Liver (tissue), 9 donors: ENCODE measurements around the gene TSPYL4. TPM values are rescaled to one million over a fixed set of nuclear protein-coding genes. Genes with fewer than 3 reads are reported as not detected.

Experiments
- DNase-seq: peaks from one replicate; pipeline ENCODE4 v3.0.0-alpha.2; 2017; ENCODE audit warnings: low spot score
- H3K27ac ChIP-seq, 2 donors: one replicate each; pipeline ENCODE4 v1.7.0; 2013; ENCODE audit warnings: inconsistent platforms in 2 of 2, low read length in 2 of 2, control low read depth in 1 of 2, low read depth in 1 of 2, mild to moderate bottlenecking in 1 of 2
- H3K27me3 ChIP-seq, 4 donors: one replicate each; pipeline versions ENCODE4 v1.6.1 to v1.7.0; 2013; ENCODE audit warnings: low read length in 3 of 4, inconsistent platforms in 1 of 4, mild to moderate bottlenecking in 1 of 4, moderate library complexity in 1 of 4; ENCODE audit not compliant: control insufficient read depth in 4 of 4, insufficient read depth in 4 of 4
- H3K36me3 ChIP-seq, 4 donors: one replicate each; pipeline versions ENCODE4 v1.6.1 to v1.7.0; 2013; ENCODE audit warnings: low read length in 3 of 4, mild to moderate bottlenecking in 3 of 4, low read depth in 1 of 4, moderate library complexity in 1 of 4; ENCODE audit not compliant: control insufficient read depth in 4 of 4, insufficient read depth in 3 of 4
- H3K4me1 ChIP-seq, 4 donors: one replicate each; pipeline versions ENCODE4 v1.6.1 to v1.7.0; 2013; ENCODE audit warnings: low read length in 3 of 4, mild to moderate bottlenecking in 3 of 4, moderate library complexity in 1 of 4; ENCODE audit not compliant: control insufficient read depth in 4 of 4, insufficient read depth in 4 of 4
- H3K4me3 ChIP-seq, 3 donors: one replicate each; pipeline versions ENCODE4 v1.6.1 to v1.7.0; 2013; ENCODE audit warnings: low read length in 3 of 3, control low read depth in 1 of 3, low read depth in 1 of 3, mild to moderate bottlenecking in 1 of 3
- H3K9ac ChIP-seq, 2 donors: one replicate each; pipeline ENCODE4 v1.7.0; 2013; ENCODE audit warnings: low read length in 2 of 2, mild to moderate bottlenecking in 2 of 2, moderate library complexity in 2 of 2, control low read depth in 1 of 2, low read depth in 1 of 2
- H3K9me3 ChIP-seq, 4 donors: one replicate each; pipeline versions ENCODE4 v1.6.1 to v1.7.0; 2013; ENCODE audit warnings: low read length in 3 of 4; ENCODE audit not compliant: control insufficient read depth in 4 of 4
- EGR1 ChIP-seq, 2 donors: IDR thresholded peaks; 2 replicates each; pipeline ENCODE4 v1.6.1; 2016 to 2018; ENCODE audit warnings: antibody characterized with exemption in 2 of 2, low read depth in 2 of 2
- FOXA1 ChIP-seq: IDR thresholded peaks from 2 replicates; pipeline ENCODE4 v1.6.1; 2016; ENCODE audit warnings: antibody characterized with exemption
- FOXA2 ChIP-seq: IDR thresholded peaks from 2 replicates; pipeline ENCODE4 v1.6.1; 2016; ENCODE audit warnings: antibody characterized with exemption
- GABPA ChIP-seq, 2 donors: IDR thresholded peaks in 1 of 2; conservative IDR thresholded peaks in 1 of 2; 2 replicates each; pipeline ENCODE4 v1.6.1; 2016; ENCODE audit warnings: antibody characterized with exemption in 2 of 2, mild to moderate bottlenecking in 1 of 2, moderate library complexity in 1 of 2
- HNF4A ChIP-seq, 2 donors: conservative IDR thresholded peaks; 2 replicates each; pipeline ENCODE4 v1.6.1; 2016; ENCODE audit warnings: antibody characterized with exemption in 2 of 2, mild to moderate bottlenecking in 2 of 2
- HNF4G ChIP-seq: IDR thresholded peaks from 2 replicates; pipeline ENCODE4 v1.6.1; 2016; ENCODE audit warnings: antibody characterized with exemption
- JUND ChIP-seq, 2 donors: IDR thresholded peaks; 2 replicates each; pipeline ENCODE4 v1.6.1; 2016; ENCODE audit warnings: antibody characterized with exemption in 2 of 2
- NR2F2 ChIP-seq: IDR thresholded peaks from 2 replicates; pipeline ENCODE4 v1.6.1; 2016; ENCODE audit warnings: antibody characterized with exemption
- RAD21 ChIP-seq, 2 donors: IDR thresholded peaks; 2 replicates each; pipeline ENCODE4 v1.6.1; 2016; ENCODE audit warnings: antibody characterized with exemption in 2 of 2, mild to moderate bottlenecking in 2 of 2
- RXRA ChIP-seq, 2 donors: IDR thresholded peaks; 2 replicates each; pipeline ENCODE4 v1.6.1; 2017 to 2018; ENCODE audit warnings: antibody characterized with exemption in 2 of 2, mild to moderate bottlenecking in 1 of 2
- SP1 ChIP-seq: IDR thresholded peaks from 2 replicates; pipeline ENCODE4 v1.6.1; 2018; ENCODE audit warnings: antibody characterized with exemption, mild to moderate bottlenecking
- TAF1 ChIP-seq: conservative IDR thresholded peaks from 2 replicates; pipeline ENCODE4 v1.6.1; 2016; ENCODE audit warnings: antibody characterized with exemption, mild to moderate bottlenecking
- YY1 ChIP-seq: IDR thresholded peaks from 2 replicates; pipeline ENCODE4 v1.6.1; 2016; ENCODE audit warnings: antibody characterized with exemption, mild to moderate bottlenecking
- WGBS: extraction: QIAGEN DNeasy Blood & Tissue Kit; methylation state at CpG from one replicate; pipeline ENCODE4 v1.1.7; 2013; 5-methylcytosine and 5-hydroxymethylcytosine counted together
- polyA plus RNA-seq, 2 donors: library from polyadenylated mRNA; stranded (reverse) in 1 of 2; unstranded in 1 of 2; fragments of 200-250 nt in 1 of 2; fragments of >200 nt in 1 of 2; fragmentation: Nextera tagmentation in 1 of 2; extraction: Ambion mirVana in 1 of 2; gene quantifications; one replicate each; pipeline versions ENCODE4 v1.2.1 to v1.2.3, GENCODE V29; 2013 to 2015
- total RNA-seq, 2 donors: library from RNA; depleted of rRNA; stranded (reverse); fragments of >200 nt; gene quantifications; one replicate each; pipeline ENCODE4 v1.2.3, GENCODE V29; 2014
- TF ChIP-seq, protein P1 (sequence below): IDR thresholded peaks from 2 replicates; pipeline ENCODE4 v1.6.1; 2016; ENCODE audit warnings: antibody characterized with exemption
- TF ChIP-seq, protein P2 (sequence below): IDR thresholded peaks from 2 replicates; pipeline ENCODE4 v1.6.1; 2016; ENCODE audit warnings: antibody characterized with exemption, mild to moderate bottlenecking
- TF ChIP-seq, protein P3 (sequence below): IDR thresholded peaks from 2 replicates; pipeline ENCODE4 v1.6.1; 2016; ENCODE audit warnings: antibody characterized with exemption
- TF ChIP-seq, protein P4 (sequence below): fragments of 150-350 bp; IDR thresholded peaks from 2 replicates; pipeline ENCODE4 v1.5.1; 2017; ENCODE audit warnings: improper control_type of control experiment, low read depth, low read length; ENCODE audit not compliant: missing input control
- TF ChIP-seq, protein P5 (sequence below): IDR thresholded peaks from 2 replicates; pipeline ENCODE4 v1.6.1; 2016; ENCODE audit warnings: antibody characterized with exemption
- donor health status: healthy.
- donor health status: healthy.
- donor health status: healthy.
- donor health status: healthy.
- donor health status: healthy.

Gene TSPYL4
- total and polyA plus RNA-seq, 4 donors = 3.6 to 7.4 (median 3.8) TPM

DNA sequence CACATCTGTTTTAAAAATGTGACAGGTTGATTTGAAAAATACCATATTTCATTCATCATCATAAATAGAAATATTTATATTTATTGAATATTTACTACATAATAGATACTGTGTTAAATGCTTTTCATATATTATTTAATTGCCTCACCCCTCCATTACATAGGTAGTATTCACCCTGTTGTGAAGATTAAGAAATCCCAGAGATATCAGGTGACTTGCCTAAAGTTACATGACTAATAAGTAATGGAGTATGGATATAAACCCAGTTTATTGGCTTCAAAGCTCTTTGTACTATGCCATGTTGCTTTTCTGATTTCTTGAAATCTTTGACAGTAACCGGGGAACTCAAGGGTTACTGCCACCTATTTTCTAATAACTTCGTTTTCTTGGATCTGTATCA lies 36.0 kb upstream of the TSPYL4 start:
- no peaks in the 10 kb centered on the region for H3K36me3 ChIP-seq
- WGBS = 90% methylated on average over 2 of the region's 2 CpGs
- H3K4me1 ChIP-seq = no peaks in the 10 kb centered on the region
- H3K27ac ChIP-seq = no peak overlapping the region
- H3K9ac ChIP-seq = no peak overlapping the region
- TF ChIP-seq, protein P1, sequence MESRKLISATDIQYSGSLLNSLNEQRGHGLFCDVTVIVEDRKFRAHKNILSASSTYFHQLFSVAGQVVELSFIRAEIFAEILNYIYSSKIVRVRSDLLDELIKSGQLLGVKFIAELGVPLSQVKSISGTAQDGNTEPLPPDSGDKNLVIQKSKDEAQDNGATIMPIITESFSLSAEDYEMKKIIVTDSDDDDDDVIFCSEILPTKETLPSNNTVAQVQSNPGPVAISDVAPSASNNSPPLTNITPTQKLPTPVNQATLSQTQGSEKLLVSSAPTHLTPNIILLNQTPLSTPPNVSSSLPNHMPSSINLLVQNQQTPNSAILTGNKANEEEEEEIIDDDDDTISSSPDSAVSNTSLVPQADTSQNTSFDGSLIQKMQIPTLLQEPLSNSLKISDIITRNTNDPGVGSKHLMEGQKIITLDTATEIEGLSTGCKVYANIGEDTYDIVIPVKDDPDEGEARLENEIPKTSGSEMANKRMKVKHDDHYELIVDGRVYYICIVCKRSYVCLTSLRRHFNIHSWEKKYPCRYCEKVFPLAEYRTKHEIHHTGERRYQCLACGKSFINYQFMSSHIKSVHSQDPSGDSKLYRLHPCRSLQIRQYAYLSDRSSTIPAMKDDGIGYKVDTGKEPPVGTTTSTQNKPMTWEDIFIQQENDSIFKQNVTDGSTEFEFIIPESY = no peak
- TF ChIP-seq JUND (IDR thresholded peaks at IDR 0.05) = no peak
- TF ChIP-seq, protein P2, sequence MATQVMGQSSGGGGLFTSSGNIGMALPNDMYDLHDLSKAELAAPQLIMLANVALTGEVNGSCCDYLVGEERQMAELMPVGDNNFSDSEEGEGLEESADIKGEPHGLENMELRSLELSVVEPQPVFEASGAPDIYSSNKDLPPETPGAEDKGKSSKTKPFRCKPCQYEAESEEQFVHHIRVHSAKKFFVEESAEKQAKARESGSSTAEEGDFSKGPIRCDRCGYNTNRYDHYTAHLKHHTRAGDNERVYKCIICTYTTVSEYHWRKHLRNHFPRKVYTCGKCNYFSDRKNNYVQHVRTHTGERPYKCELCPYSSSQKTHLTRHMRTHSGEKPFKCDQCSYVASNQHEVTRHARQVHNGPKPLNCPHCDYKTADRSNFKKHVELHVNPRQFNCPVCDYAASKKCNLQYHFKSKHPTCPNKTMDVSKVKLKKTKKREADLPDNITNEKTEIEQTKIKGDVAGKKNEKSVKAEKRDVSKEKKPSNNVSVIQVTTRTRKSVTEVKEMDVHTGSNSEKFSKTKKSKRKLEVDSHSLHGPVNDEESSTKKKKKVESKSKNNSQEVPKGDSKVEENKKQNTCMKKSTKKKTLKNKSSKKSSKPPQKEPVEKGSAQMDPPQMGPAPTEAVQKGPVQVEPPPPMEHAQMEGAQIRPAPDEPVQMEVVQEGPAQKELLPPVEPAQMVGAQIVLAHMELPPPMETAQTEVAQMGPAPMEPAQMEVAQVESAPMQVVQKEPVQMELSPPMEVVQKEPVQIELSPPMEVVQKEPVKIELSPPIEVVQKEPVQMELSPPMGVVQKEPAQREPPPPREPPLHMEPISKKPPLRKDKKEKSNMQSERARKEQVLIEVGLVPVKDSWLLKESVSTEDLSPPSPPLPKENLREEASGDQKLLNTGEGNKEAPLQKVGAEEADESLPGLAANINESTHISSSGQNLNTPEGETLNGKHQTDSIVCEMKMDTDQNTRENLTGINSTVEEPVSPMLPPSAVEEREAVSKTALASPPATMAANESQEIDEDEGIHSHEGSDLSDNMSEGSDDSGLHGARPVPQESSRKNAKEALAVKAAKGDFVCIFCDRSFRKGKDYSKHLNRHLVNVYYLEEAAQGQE = no peak
- no peak for DNase-seq
- H3K27me3 ChIP-seq = no peaks in the 10 kb centered on the region
- no peaks in the 10 kb centered on the region for H3K9me3 ChIP-seq
- no peak overlapping the region for H3K4me3 ChIP-seq

DNA sequence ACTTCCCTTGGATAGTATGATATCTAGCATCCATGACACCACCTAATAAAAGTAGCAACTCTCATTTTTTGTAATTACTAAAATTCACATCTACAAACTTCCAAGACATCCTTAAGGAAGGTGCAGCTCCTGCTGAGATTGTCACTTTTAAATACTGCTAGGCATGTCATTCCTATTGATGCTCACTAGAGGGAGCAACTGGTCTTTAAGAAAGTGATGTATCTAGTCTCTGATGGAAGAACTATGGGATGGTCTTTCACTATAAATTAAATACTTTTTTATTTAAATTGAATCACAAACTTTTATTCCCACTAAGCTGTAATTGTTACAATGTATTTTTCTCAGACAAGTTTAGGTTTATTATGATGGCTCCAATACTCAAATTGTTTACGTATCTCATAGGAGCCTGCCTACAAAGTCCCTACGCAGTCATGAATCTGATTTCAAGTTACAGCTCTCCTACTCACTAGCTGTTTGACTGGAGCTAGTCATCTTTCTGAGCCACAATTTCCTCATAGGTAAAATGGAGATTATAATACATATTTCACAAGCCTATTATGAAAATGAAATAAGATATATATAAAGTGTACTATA lies 33.9 kb upstream of the TSPYL4 start:
- Histone ChIP-seq H3K27me3 (no peaks in the 10 kb centered on the region), H3K4me3 (no peak overlapping the region), H3K9ac (no peak overlapping the region), H3K36me3 (no peaks in the 10 kb centered on the region), H3K4me1 (no peaks in the 10 kb centered on the region), H3K9me3 (no peaks in the 10 kb centered on the region), H3K27ac (no peak overlapping the region)
- no peak for TF ChIP-seq GABPA (IDR thresholded peaks at IDR 0.05 in 1 of 2, conservative IDR thresholded peaks at IDR 0.05 in 1 of 2)
- TF ChIP-seq, protein P3, sequence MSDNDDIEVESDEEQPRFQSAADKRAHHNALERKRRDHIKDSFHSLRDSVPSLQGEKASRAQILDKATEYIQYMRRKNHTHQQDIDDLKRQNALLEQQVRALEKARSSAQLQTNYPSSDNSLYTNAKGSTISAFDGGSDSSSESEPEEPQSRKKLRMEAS = no peak
- TF ChIP-seq FOXA2 = no peak
- TF ChIP-seq EGR1 (IDR thresholded peaks at IDR 0.05; ENCODE audit: low read depth in 2 of 2) = no peak
- no peak for TF ChIP-seq FOXA1
- TF ChIP-seq RXRA (IDR thresholded peaks at IDR 0.05) = no peak
- TF ChIP-seq YY1 = no peak
- TF ChIP-seq RAD21 (IDR thresholded peaks at IDR 0.05) = peak; percentile 93 to 96
- TF ChIP-seq, protein P2 = no peak
- TF ChIP-seq, protein P4, sequence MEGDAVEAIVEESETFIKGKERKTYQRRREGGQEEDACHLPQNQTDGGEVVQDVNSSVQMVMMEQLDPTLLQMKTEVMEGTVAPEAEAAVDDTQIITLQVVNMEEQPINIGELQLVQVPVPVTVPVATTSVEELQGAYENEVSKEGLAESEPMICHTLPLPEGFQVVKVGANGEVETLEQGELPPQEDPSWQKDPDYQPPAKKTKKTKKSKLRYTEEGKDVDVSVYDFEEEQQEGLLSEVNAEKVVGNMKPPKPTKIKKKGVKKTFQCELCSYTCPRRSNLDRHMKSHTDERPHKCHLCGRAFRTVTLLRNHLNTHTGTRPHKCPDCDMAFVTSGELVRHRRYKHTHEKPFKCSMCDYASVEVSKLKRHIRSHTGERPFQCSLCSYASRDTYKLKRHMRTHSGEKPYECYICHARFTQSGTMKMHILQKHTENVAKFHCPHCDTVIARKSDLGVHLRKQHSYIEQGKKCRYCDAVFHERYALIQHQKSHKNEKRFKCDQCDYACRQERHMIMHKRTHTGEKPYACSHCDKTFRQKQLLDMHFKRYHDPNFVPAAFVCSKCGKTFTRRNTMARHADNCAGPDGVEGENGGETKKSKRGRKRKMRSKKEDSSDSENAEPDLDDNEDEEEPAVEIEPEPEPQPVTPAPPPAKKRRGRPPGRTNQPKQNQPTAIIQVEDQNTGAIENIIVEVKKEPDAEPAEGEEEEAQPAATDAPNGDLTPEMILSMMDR = peak; percentile 94
- TF ChIP-seq, protein P5, sequence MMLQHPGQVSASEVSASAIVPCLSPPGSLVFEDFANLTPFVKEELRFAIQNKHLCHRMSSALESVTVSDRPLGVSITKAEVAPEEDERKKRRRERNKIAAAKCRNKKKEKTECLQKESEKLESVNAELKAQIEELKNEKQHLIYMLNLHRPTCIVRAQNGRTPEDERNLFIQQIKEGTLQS = no peak
- no peak for TF ChIP-seq JUND (IDR thresholded peaks at IDR 0.05)
- no peak for TF ChIP-seq SP1
- TF ChIP-seq, protein P1 = no peak
- TF ChIP-seq NR2F2 = no peak
- no peak for TF ChIP-seq TAF1
- TF ChIP-seq HNF4G = no peak
- TF ChIP-seq HNF4A (conservative IDR thresholded peaks at IDR 0.05) = no peak
- 79% methylated on average over 2 of the region's 2 CpGs for WGBS
- no peak for DNase-seq
